NAMALWA (cell line): Measurements from ENCODE around the gene TNIK.
A peak's percentile ranks its signal among the peaks of the same experiment; 100 is the strongest.

ENCODE experiments used
- DNase-seq: peaks from one replicate; pipeline ENCODE4 v3.0.0-alpha.2; 2015; ENCODE audit warnings: low spot score

TNIK gene

DNA sequence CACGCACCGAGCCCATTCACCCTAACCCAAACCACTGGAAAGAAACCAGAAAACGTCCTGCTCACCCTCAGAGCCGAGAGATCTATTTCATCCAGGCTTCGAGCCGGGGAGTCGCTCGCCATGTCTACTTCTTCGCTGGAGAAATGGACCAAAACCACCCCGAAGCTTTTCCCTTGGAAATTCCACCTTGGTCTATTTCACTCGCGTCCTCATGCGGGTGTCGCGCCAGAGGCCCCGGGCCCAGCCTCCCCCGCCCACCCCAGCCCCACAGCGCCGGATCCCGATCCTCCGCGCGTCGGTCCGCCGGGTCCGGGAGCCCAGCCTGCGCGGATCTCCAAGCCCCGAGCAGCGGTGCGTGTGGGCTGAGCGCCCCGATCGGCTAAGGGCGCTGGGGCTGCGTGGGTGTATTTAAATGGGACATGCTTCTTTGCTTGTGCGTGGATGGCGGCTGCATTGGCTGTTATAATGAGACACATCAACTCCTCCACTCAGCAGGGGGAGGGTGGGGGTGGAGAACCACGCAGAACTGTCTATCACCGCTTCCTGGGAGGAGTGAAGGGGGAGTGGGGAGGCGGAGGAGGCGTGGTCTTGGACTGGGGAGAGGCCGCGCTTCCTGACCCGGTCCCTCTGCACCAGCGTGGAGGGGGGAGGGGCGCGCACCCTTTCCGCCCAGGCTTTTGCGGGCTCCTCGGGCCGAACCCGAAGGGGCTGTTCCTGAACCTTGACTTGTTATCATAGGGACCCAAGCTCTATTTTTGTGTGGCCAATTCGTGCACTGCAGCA is at the start of gene TNIK:
Gene TNIK (minus strand): TSS at position 464 of the 783 bp plus-strand sequence. CDS start 342 bp downstream, at position 122.
- DNase-seq, result no peak

DNA sequence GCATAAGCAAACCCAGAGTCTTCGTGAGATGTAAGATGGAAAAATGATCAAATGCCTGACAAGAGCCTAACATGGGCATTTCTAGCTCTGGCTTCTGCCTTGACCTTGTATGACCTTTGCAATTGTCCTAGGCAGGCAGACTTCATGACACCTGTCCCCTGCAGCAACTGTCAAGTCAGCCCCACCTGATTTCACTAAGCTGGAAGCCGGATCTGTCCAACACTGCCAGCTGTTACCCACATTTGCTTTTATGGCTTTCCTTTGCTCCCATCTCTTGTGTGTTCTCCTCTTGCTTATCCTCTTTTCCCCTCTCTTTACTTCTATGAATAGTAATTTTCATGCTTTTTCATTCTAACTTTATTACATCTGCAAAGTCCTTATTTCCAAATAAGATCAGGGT is 48.5 kb upstream of the TNIK start:
- no peak for DNase-seq

DNA sequence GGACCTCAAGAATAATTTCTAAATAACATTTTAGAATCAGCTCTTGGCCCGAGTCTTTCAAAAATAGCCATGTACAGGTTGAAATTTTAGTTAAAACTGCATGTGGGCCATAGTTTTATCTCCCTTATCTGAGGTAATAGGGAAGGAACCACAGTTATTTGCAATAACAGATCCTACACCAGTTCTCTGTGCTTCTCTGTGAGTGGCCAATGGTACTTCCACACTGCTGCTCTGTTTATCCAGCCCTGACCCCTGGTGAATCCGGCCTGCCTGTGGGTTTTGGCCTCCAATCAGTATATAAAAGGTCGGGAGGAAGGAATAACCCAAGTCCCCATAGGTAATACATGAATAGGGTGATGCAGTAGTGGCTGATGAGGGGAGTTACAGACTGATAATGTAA is 48.0 kb upstream of the TNIK start:
- no peak for DNase-seq

DNA sequence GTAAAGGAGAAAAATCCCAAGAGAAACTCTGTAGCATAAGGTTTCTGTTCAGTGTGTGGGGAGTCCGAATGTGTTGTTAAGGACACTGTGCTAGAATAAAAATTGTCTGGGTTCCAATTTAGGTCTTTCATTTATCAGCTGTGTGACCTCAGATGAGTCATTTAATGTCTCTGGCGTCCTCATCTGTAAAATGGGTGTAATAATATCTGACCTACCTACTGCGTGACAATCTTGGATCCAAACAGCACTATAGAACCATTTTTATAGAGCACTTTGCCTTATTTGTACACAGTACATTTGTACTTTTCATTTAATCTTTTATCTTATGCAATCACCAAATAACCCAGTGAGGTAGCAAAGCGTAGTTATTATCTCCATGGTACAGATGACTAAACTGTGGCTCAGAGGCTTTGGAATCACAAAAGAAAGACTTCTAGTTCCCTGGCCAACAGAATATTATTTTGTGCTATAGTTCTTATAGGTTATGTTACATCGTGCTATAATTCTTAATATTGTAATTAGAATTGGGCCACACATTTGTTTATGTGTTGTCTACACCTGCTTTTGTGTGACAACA is 46.6 kb upstream of the TNIK start:
- DNase-seq, result no peak

DNA sequence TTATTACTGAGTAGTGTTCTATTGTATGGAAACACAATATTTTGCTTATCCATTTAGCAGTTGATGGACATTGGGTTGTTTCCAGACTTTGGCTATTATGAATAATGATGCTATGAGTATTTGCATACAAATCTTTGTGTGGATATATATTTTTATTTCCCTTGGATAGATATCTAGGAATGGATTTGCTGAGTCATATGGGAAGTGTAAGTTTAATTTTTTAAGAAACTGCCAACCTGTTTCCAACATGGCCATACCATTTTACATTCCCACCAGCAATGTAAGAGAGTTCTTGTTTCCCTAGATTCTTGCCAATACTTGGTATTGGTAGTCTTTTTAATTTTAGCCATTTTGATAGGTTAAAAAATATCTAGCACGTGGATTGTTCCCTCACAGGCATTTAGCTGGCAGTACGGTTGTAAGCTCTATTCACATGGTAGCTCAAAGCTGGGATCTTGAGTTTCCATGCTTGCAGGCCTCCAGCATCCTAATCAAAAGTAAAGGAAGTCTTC is 45.7 kb upstream of the TNIK start:
- no peak for DNase-seq

DNA sequence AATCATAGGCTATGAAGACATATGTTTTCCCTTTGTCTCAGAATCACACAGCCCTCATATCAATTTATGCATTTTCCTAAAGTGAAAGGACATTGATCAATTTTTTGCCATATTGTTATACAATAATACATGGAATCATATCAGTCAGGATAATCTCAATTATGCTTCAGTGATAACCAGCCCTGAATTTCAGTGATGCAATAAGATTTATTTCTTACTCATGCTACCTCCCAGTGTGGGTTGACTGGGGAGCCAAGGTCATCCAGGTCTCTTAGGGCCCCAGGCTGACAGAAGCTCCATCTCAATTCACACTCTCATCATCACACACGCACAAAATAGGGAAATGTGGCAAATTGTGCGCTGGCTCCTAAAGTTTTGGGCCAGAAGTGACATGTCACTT is 44.2 kb upstream of the TNIK start:
- DNase-seq, result no peak

DNA sequence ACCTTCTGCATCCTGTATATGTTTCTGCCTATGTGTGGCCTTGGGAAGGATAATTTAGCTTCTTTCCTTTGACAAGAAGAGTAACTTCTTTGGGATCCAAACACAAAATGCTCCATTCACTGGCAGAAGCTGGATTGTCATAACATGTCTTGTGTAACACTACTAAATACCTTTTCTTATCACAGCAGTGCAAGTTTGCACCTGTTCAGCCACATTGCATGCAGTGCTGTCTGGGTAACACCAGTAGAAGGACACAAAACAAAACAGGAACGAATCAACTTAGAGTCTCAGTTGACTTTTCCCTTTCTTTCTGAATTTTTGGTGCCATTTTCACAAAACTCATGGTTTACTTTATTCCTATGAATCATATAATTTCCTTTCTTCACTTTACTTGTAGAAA is 43.6 kb upstream of the TNIK start:
- no peak for DNase-seq

DNA sequence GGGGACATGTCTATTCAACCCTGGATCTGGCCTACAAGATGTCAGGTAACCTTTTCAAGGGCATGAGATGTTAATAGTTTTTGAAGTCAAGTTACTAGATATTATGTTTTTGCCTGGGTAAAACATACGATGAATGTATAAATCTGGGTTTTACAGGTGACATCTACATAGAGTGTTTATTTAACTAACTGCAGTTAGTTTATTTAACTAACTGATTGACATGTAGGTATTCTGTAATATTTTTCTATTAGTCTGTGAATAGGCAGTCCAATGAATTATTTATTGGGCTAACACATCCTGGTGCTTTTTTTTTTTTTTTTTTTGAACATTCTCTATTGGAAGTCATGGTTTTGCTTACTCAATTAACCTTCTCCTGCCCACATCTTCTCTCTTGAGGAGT is 38.7 kb upstream of the TNIK start:
- DNase-seq, result no peak

DNA sequence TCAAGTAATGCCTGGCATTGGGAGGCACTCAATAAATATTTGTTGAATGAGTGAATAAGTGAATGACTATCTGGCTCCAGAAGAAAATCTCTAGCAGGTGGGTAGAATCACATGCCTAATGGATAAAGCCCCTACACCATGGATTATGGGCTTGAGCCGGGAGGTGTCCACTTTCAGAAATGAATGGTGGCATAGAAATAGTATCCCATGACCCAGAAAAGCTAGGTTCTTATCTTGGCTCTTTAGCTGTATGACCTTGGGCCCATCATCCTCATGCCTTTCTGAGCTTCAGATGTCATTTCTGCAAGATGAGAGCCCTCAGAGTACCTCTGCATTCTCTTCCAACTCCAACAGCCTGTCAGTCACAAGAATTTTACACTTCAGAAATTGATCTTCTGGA is 37.3 kb upstream of the TNIK start:
- DNase-seq, result no peak

DNA sequence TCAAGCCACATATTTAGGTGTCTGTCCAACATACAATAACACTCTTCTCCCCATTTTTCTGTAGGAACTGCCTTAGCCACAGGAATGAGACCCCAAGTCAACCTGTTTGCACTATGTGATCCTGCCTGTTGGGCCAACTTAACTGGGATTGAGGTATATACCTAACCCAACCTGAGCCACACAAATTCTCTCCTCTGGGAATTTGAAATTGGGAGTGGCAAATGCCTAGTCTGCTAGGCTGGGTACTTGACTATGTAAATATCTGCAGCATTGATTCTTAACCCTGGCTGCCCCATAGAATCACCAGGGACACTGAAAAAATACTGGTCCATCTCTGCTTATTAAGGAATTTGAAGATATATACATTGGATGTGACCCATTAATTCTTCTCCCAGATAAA is 35.2 kb upstream of the TNIK start:
- DNase-seq, result no peak

DNA sequence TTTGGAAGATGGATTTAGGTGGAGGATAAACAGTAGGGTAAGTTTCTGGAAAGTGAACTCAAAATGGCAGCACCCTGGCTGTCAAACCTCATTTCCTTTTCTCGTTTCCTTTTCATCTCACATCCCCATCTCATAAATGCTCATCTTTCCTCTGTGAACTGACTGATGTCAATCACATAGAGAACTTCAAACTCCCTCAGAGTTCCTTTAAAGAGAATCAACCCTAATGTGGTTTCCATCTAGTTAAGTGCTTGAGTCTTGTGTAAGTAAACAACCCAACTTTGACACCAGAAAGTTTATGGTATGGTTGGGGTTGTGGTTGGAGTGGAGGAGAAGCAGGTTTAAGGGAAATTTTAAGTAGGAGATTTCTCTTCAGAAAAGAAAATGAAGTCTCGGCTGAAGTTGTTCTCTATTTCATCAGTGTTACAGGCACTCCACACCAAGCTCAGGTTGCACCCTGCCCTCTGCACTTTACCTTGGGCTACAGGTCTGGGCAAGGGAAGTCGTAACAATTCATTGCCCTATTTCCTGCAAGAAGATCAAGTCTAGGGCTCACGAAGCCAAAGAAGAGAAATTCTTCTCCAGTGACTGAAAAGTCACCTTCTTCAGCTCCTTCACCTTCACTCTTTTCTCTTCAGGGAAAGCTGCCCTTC is 34.4 kb upstream of the TNIK start:
- no peak for DNase-seq

DNA sequence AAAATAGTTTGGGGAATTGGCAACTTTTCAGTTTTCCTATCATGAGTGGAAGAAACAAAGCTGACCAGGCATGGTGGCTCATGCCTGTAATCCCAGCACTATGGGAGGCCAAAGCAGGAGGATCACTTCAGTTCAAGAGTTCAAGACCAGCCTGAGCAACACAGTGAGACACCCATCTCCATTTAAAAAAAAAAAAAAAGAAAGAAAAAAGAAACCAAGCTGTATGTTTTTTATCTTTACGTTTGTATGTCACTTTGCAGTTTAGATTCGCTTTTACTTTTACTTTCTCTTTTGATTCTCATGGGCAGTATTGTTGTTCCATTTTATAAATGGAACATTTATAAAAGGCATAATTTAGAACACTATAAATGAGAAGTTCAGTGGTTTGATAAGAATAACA is 31.2 kb upstream of the TNIK start:
- peak; percentile 6 for DNase-seq

DNA sequence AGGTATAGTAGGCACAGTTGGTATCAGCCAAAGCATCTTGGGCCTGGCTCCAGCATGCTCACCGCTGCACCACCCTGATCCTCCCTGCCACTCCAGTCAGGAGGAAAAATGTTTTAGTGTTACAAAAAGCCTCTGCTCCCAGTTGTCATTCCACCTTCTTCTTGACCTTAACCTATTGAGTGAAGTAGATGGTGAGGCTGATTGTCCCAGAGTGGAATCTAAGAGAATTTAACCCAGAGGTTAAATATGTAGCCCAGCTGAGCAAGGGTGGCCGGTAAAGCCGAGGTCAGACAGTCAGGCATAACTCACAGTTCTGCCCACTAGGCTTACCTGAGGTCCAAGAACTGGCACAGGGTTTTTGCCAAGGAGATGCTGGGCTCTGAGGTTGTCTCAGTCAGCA is 30.7 kb upstream of the TNIK start:
- DNase-seq, result no peak

DNA sequence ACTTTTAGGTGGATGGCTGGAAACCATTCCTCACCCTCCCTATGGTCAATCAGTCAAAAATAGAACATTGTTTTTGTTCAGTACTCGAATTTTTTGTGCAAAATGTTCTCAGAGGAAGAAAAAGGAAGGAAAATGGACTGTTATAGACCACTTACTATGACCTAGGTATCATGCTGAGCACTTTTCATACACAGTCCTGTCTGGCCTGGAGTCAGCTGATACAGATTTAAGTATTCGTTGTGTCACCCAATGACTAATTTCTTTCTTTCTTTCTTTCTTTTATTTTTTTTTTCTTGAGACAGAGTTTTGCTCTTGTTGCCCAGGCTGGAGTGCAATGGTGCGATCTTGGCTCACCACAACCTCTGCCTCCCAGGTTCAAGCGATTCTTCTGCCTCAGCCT is 29.1 kb upstream of the TNIK start:
- DNase-seq, result no peak

DNA sequence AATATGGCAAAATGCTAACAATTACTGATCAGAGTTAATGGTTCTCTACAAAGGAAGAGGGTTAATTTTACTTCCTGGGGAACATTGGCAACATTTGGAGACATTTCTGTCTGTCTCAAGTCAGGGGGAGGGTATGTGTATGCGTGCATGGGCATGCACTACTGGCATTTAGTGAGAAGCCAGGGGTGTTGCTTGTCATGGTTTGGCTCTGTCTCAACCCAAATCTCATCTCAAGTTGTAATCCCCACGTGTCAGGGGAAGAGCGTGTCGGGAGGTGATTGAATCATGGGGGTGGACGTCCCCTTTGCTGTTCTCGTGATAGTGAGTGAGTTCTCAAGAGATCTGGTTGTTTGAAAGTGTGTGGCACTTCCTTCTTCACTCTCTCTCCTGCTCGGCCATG is 28.3 kb upstream of the TNIK start:
- DNase-seq, result no peak

DNA sequence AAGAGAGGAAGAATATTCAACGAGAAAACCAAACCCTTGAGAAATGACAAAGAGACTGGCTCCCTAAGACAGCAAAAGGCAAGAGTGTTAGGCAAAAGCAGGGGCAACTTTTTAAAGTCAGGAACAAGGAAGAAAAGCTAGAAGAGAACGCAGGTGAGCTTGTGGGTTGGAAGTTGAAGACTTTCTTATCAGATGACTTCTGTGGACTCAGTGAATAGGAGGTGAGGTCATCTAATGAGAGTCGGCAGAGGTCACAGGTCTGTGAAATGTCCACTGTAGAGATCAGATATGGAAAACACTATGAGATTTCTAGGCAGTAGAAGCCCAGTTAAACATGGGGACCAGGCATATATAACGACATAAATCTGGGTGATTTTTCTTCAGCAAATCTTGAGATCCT is 27.2 kb upstream of the TNIK start:
- no peak for DNase-seq

DNA sequence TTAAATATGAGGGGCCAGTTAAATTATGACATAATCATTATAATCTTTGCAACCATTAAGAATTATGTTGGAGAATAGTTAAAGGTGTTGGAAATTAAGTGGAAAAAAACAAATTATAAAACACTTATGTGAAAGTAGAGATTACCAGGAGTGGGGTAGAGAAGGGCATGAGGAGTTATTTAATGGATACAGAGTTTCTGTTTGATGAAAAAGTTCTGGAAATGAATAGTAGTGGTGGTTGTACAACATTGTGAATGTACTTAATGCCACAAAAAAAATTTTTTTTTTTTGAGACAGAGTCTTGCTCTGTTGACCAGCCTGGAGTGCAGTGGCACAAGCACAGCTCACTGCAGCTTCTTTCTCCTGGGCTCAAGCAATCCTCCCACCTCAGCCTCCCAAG is 25.1 kb upstream of the TNIK start:
- no peak for DNase-seq

DNA sequence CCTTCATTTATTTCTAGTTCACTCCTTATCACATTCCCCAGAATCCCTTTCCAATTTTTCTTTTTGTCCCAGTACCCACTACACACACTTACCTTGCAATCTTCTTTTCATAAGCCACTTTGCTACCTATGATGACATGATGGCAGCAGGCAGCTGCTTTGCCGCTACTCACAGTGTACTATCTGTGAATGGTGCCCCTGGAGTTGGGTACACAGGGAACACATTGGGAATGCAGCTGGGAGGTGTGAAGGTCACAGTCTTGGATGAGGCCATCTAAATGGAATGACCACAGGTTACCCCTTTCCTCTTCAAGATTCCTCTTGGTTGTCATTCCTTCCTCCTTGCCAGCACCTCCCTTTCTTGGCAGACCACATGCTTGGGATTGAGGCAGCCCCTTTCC is 20.8 kb upstream of the TNIK start:
- no peak for DNase-seq

DNA sequence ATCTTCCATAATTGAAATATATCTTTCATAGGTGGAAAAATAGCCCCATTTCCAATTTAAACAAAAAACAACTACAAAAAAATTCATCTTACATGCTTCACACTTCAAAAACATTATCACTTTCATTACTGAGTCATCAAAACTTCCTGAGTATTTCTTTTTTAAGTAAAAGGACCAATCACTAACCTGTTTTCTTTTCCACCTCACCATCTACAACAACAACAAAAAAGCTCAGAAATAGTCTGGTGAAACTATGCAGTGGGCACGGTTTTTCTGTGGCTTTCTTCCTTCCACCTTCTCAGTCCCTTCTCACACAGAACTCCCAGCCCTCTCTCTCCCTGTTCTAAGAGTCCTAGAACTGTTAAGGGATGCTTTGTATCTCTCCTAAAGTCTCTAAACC is 20.3 kb upstream of the TNIK start:
- no peak for DNase-seq

DNA sequence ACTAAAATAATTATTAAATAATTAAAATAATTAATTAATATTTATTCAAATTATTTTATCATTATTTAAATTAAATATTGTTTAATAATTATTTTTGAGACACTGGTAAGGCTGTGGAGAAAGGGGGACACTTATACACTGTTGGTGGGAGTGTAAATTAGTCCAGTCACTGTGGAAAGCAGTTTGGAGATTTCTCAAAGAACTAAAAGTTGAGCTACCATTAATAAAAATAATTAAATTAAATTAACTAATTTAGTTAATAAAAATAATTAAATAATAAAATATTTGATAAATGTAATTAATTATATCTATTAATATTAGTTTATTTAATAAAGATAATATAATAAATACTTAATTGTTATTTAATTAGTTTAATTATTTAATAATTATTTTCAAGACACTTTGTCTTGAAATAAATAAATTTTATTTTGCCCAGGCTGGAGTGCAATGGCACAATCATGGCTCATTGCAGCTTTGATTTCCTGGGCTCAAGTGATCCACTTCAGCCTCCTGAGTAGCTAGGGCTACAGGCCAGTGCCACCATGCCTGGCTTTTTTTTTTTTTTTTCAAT is 16.4 kb upstream of the TNIK start:
- DNase-seq, result no peak

DNA sequence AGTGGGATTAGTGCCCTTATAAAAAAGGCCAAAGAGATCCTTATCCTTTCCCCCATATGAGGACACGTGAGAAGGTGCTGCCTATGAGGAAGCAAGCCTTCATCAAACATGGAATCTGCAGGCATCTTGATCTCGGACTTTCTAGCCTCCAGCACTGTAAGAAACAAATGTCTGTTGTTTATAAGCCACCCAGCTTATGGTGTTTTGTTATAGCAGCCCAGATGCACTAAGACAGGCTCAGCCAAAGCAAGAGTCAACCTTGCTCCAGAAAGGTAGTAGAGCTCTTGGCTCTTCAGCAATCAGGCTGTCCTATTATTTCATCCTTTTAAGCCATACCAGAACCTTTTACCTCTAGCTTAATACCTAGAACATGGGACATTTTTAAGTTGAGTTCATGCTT is 12.3 kb upstream of the TNIK start:
- DNase-seq, result no peak

DNA sequence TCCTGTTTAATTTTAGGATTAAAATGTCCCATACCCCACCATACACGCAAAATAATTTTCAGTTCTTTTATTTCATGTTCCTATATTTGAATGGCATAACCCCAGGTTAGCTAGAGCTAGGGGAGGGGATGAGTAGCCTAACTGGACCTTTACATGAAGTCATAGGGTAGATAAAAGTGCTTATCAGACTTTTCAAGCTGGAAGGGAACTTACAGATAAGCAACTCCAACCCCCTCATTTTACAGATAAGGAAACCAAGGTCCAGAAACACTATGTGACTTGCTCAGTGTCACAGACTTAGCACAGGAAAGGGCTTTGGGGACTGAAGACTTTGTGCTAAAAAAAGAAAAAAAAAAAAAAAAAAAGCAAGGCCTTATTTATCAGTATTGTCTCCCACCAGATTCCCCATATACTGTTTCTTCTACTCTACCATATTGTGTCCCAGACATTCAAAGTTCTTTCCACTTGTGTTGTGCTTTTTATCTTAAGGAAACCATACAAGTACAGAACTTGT is 10.6 kb upstream of the TNIK start:
- no peak for DNase-seq

DNA sequence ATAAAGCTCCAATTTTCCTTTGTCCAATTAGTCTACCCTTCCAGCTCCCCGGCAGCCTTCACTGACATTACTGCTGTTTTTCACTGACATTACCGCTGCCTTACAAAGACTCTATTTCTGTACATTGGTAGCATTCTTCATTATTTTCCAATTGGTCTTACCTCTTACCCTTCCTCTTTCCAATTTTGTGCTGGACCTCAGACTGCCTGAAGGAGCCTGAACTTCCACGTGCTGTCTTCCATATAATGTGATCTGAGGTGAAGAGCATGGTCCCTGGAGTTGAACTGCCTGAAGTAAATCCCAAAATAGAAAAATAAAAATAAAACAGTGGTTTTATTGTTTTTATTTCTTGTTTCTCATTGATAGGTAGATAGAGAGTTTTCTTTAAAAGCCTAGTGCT is 9.2 kb upstream of the TNIK start:
- DNase-seq, result no peak
